Stimulated activated CD4-positive, alpha-beta T cell treated with anti-CD3 and anti-CD28 coated beads, Interleukin-15, amount 100 ng/mL, for 24 hours (primary cell): ENCODE measurements around the gene PPP2R2B.
A peak's percentile ranks its signal among the peaks of the same experiment; 100 is the strongest.

Experiments
- DNase-seq: peaks from one replicate; pipeline ENCODE4 v3.0.0-alpha.2; 2020

PPP2R2B gene

GRCh38 chr5:146778795-146779194, 99.8 kb downstream of the PPP2R2B start:
- no peak for DNase-seq

GRCh38 chr5:146778261-146778660, 100.3 kb downstream of the PPP2R2B start:
- DNase-seq, result no peak

GRCh38 chr5:146772881-146773466, 105.6 kb downstream of the PPP2R2B start:
- DNase-seq, result no peak

- DNase-seq, result no peak
These were observed 107.6 kb downstream of the PPP2R2B start for GRCh38 chr5:146770980-146771379.

- no peak for DNase-seq
These were observed 108.0 kb downstream of the PPP2R2B start for GRCh38 chr5:146770546-146770945.

GRCh38 chr5:146767534-146767933, 111.0 kb downstream of the PPP2R2B start:
- no peak for DNase-seq

GRCh38 chr5:146766013-146766412, 112.5 kb downstream of the PPP2R2B start:
- no peak for DNase-seq

- DNase-seq, result no peak
These were observed 113.3 kb downstream of the PPP2R2B start for GRCh38 chr5:146765089-146765832.

- no peak for DNase-seq
These were observed 115.7 kb downstream of the PPP2R2B start for GRCh38 chr5:146762830-146763229.

GRCh38 chr5:146761811-146762210, 116.7 kb downstream of the PPP2R2B start:
- DNase-seq, result no peak

GRCh38 chr5:146758938-146759337, 119.6 kb downstream of the PPP2R2B start:
- no peak for DNase-seq

- DNase-seq, result no peak
These were observed 120.5 kb downstream of the PPP2R2B start for GRCh38 chr5:146758076-146758475.

- no peak for DNase-seq
These were observed 122.0 kb downstream of the PPP2R2B start for GRCh38 chr5:146756546-146756945.

- no peak for DNase-seq
These were observed 122.8 kb downstream of the PPP2R2B start for GRCh38 chr5:146755793-146756192.

GRCh38 chr5:146754621-146755020, 123.9 kb downstream of the PPP2R2B start:
- DNase-seq, result no peak

GRCh38 chr5:146753641-146754040, 124.9 kb downstream of the PPP2R2B start:
- DNase-seq, result no peak

- DNase-seq, result peak; percentile 46
These were observed 126.7 kb downstream of the PPP2R2B start for GRCh38 chr5:146751781-146752401.

GRCh38 chr5:146751054-146751453, 127.5 kb downstream of the PPP2R2B start:
- DNase-seq, result no peak

- no peak for DNase-seq
These were observed 130.0 kb downstream of the PPP2R2B start for GRCh38 chr5:146748533-146748932.

GRCh38 chr5:146745931-146746577, 132.5 kb downstream of the PPP2R2B start:
- no peak for DNase-seq

GRCh38 chr5:146744068-146744745, 134.3 kb downstream of the PPP2R2B start:
- DNase-seq, result no peak

- no peak for DNase-seq
These were observed 143.5 kb downstream of the PPP2R2B start for GRCh38 chr5:146734936-146735577.

- no peak for DNase-seq
These were observed 145.6 kb downstream of the PPP2R2B start for GRCh38 chr5:146732962-146733361.
